Thyroid gland (tissue), 4 donors: ENCODE data around the gene SS18L1. TPM values are rescaled to one million over a fixed set of nuclear protein-coding genes. Genes with fewer than 3 reads are reported as not detected.
A peak's percentile ranks its signal among the peaks of the same experiment; 100 is the strongest.

Source experiments
- DNase-seq, 2 donors: peaks; one replicate each; pipeline ENCODE4 v3.0.0-alpha.2; 2019
- H3K27ac ChIP-seq, 3 donors: fragments of 200-600 bp; sonication (generic); 1 replicate in 2 of 3; 2 replicates in 1 of 3; pipeline ENCODE4 v1.5.1; 2016 to 2019; ENCODE audit warnings: mild to moderate bottlenecking in 1 of 3, moderate library complexity in 1 of 3
- H3K27me3 ChIP-seq: fragments of 200-600 bp; sonication (generic); one replicate; pipeline ENCODE4 v1.5.1; 2019
- H3K36me3 ChIP-seq, 2 donors: fragments of 200-600 bp; sonication (generic); one replicate each; pipeline ENCODE4 v1.5.1; 2016 to 2019
- H3K4me1 ChIP-seq, 2 donors: fragments of 200-600 bp; sonication (generic); one replicate each; pipeline ENCODE4 v1.5.1; 2017 to 2019
- H3K4me3 ChIP-seq, 3 donors: fragments of 200-600 bp; sonication (generic); replicated peaks in 1 of 3; 1 replicate in 2 of 3; 2 replicates in 1 of 3; pipeline ENCODE4 v1.5.1; 2016; ENCODE audit warnings: mild to moderate bottlenecking in 1 of 3
- H3K9me3 ChIP-seq: fragments of 200-600 bp; sonication (generic); one replicate; pipeline ENCODE4 v1.5.1; 2017
- CTCF ChIP-seq, 6 experiments: fragments of 200-600 bp in 3 of 6; fragments of 450-650 bp in 3 of 6; sonication (generic) in 3 of 6; IDR thresholded peaks; one replicate each; pipeline ENCODE4 v1.5.1; 2016 to 2019; ENCODE audit warnings: antibody characterized with exemption in 6 of 6, mild to moderate bottlenecking in 2 of 6, inconsistent platforms in 1 of 6, moderate library complexity in 1 of 6
- POLR2A ChIP-seq, 2 donors: fragments of 450-650 bp; IDR thresholded peaks; one replicate each; pipeline ENCODE4 v1.6.1; 2017; ENCODE audit warnings: antibody characterized with exemption in 2 of 2, mild to moderate bottlenecking in 2 of 2, moderate library complexity in 1 of 2
- WGBS, 2 donors: methylation state at CpG; one replicate each; pipeline ENCODE4 v1.1.5; 2017; 5-methylcytosine and 5-hydroxymethylcytosine counted together
- intact Hi-C: fragments of 100-400 bp; cut with DNase I; formaldehyde crosslinking; loops from one replicate; pipeline ENCODE4 v1.15.1; 2023
- total RNA-seq, 4 donors: library from RNA; depleted of rRNA; stranded (reverse); fragments of >200 nt; gene quantifications; one replicate each; pipeline ENCODE4 v1.2.3, GENCODE V29; 2016

Gene SS18L1
- total RNA-seq, 4 donors from 2014 or later, result 12.2 to 22.0 (median 15.2) TPM

- Histone ChIP-seq H3K27me3 (no peaks in the 10 kb centered on the region), H3K36me3 (peaks cover 73 to 85% of the 10 kb centered on the region in 2 donors), H3K9me3 (no peaks in the 10 kb centered on the region), H3K4me1 (peaks cover 0 to 8% of the 10 kb centered on the region in 2 donors), H3K4me3 (no peak overlapping the region), H3K27ac (peak overlapping the region in 1 of 3 donors; percentile 29)
- intact Hi-C loops, result no loop called here
- WGBS, 2 donors, result 92 to 93% methylated on average over 17 to 18 of the region's 25 CpGs
- TF ChIP-seq POLR2A (IDR thresholded peaks at IDR 0.05) (no peak), CTCF (IDR thresholded peaks at IDR 0.05) (no peak)
- DNase-seq, result no peak
These were observed 11.8 kb upstream of the SS18L1 start for GRCh38 chr20:62131560-62132320.

- Histone ChIP-seq H3K27me3 (no peaks in the 10 kb centered on the region), H3K36me3 (peaks cover 71 to 82% of the 10 kb centered on the region in 2 donors), H3K4me3 (no peak overlapping the region), H3K9me3 (no peaks in the 10 kb centered on the region), H3K4me1 (peaks cover 0 to 8% of the 10 kb centered on the region in 2 donors), H3K27ac (peak overlapping the region in 1 of 3 donors; percentile 29)
- WGBS, 2 donors, result 84 to 87% methylated on average over 7 of the region's 7 CpGs
- DNase-seq, result no peak
- TF ChIP-seq POLR2A (IDR thresholded peaks at IDR 0.05) (no peak), CTCF (IDR thresholded peaks at IDR 0.05) (no peak)
- intact Hi-C loops, result no loop called here
These were observed 11.1 kb upstream of the SS18L1 start for GRCh38 chr20:62132421-62132820.

GRCh38 chr20:62133051-62133845, 10.3 kb upstream of the SS18L1 start:
- H3K27ac ChIP-seq, result no peak overlapping the region
- H3K9me3 ChIP-seq, result no peaks in the 10 kb centered on the region
- peaks cover 0 to 8% of the 10 kb centered on the region in 2 donors for H3K4me1 ChIP-seq
- H3K36me3 ChIP-seq, result peaks cover 71 to 82% of the 10 kb centered on the region in 2 donors
- no peaks in the 10 kb centered on the region for H3K27me3 ChIP-seq
- no peak for DNase-seq
- 84 to 86% methylated on average over 21 to 29 of the region's 29 CpGs for WGBS, 2 donors
- no peak for TF ChIP-seq CTCF (IDR thresholded peaks at IDR 0.05)
- intact Hi-C loops, result no loop called here
- H3K4me3 ChIP-seq, result no peak overlapping the region

GRCh38 chr20:62133864-62134263, 9.7 kb upstream of the SS18L1 start:
- WGBS, 2 donors, result 91 to 95% methylated on average over 6 to 12 of the region's 12 CpGs
- no peaks in the 10 kb centered on the region for H3K27me3 ChIP-seq
- peaks cover 73 to 82% of the 10 kb centered on the region in 2 donors for H3K36me3 ChIP-seq
- no peaks in the 10 kb centered on the region for H3K9me3 ChIP-seq
- no peak for DNase-seq
- no peak overlapping the region for H3K27ac ChIP-seq
- intact Hi-C loops, result no loop called here
- TF ChIP-seq POLR2A (IDR thresholded peaks at IDR 0.05), result no peak
- TF ChIP-seq CTCF (IDR thresholded peaks at IDR 0.05), result no peak
- H3K4me1 ChIP-seq, result peaks cover 0 to 8% of the 10 kb centered on the region in 2 donors
- H3K4me3 ChIP-seq, result no peak overlapping the region
